ENCODE data around the gene ATR.

DNA sequence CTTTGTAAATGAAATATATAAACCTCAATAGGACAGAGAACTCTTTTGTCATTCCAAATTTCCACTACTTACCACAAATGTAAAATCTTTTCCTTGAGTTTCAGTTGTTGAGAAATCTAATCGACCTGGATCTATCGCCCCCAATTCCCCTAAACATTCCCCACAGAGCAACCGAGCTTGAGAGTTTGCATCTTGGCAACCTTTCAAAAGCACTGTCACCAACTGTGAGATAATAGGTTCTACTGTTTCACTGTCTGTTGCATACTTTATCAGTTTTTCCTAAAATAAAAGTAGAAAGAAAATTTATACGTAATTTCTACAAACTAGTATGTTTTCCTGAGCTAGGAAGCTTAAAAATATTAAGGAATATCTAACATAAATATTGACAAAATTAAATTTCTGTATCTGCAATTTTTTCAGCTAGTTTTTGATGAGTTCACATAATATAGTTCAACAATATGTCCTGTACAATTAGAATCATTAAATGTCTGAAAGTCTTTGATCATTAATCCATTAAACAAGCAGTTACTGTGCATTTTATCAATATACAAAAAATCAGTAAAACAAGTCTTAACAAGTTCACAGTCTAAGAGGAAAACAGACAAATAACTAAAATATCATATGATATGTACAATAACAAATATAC is 54.5 kb downstream of the ATR start:
- TF ChIP-seq ZNF274 (IDR thresholded peaks at IDR 0.05; ENCODE audit: low read length), result no peak
- TF ChIP-seq ZNF274 (tag by site-specific recombination; IDR thresholded peaks at IDR 0.05; ENCODE audit: borderline replicate concordance), result no peak
- TF ChIP-seq, protein P1, sequence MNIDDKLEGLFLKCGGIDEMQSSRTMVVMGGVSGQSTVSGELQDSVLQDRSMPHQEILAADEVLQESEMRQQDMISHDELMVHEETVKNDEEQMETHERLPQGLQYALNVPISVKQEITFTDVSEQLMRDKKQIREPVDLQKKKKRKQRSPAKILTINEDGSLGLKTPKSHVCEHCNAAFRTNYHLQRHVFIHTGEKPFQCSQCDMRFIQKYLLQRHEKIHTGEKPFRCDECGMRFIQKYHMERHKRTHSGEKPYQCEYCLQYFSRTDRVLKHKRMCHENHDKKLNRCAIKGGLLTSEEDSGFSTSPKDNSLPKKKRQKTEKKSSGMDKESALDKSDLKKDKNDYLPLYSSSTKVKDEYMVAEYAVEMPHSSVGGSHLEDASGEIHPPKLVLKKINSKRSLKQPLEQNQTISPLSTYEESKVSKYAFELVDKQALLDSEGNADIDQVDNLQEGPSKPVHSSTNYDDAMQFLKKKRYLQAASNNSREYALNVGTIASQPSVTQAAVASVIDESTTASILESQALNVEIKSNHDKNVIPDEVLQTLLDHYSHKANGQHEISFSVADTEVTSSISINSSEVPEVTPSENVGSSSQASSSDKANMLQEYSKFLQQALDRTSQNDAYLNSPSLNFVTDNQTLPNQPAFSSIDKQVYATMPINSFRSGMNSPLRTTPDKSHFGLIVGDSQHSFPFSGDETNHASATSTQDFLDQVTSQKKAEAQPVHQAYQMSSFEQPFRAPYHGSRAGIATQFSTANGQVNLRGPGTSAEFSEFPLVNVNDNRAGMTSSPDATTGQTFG (tag by site-specific recombination; IDR thresholded peaks at IDR 0.05; ENCODE audit: borderline replicate concordance), result no peak
- TF ChIP-seq, protein P2, sequence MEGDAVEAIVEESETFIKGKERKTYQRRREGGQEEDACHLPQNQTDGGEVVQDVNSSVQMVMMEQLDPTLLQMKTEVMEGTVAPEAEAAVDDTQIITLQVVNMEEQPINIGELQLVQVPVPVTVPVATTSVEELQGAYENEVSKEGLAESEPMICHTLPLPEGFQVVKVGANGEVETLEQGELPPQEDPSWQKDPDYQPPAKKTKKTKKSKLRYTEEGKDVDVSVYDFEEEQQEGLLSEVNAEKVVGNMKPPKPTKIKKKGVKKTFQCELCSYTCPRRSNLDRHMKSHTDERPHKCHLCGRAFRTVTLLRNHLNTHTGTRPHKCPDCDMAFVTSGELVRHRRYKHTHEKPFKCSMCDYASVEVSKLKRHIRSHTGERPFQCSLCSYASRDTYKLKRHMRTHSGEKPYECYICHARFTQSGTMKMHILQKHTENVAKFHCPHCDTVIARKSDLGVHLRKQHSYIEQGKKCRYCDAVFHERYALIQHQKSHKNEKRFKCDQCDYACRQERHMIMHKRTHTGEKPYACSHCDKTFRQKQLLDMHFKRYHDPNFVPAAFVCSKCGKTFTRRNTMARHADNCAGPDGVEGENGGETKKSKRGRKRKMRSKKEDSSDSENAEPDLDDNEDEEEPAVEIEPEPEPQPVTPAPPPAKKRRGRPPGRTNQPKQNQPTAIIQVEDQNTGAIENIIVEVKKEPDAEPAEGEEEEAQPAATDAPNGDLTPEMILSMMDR (tag by site-specific recombination; IDR thresholded peaks at IDR 0.05), result no peak
- no peak for TF ChIP-seq GLIS2 (tag by site-specific recombination; IDR thresholded peaks at IDR 0.05)
- TF ChIP-seq TRIM28 (IDR thresholded peaks at IDR 0.05; ENCODE audit: borderline replicate concordance, low read length), result no peak
- TF ChIP-seq BCL11B (tag by site-specific recombination; IDR thresholded peaks at IDR 0.05; ENCODE audit: low read depth), result no peak

Data from HEK293 (cell line).